ENCODE data around the gene TMBIM6.
"Not testable (repeated sequence)": the region's sequence is repeated elsewhere in the genome, so short reads cannot be mapped to it uniquely, and the experiment has no call there.

The TMBIM6 gene

DNA sequence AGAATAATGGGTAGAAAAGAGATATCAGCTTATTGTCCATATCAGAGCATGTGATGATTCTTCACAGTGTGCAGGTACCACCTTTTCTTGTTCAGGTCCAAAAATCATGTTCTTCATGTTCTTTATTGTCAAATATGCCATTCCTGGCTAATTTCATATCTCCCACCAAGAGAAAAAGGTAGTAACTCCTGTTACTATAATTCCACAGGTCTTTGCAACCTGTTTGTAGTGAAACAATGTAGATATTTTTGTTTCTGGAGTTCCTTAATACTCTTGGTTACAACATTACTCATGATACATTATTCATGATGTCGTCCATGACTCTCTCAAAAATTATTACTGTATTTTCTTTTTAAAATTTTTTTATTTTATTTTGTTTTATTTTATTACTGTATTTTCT, 11.3 kb upstream of the TMBIM6 start:
- DNase-seq, result no peak

GRCh38 chr12:49730568-49731101, 10.7 kb upstream of the TMBIM6 start:
- DNase-seq, result no peak

DNA sequence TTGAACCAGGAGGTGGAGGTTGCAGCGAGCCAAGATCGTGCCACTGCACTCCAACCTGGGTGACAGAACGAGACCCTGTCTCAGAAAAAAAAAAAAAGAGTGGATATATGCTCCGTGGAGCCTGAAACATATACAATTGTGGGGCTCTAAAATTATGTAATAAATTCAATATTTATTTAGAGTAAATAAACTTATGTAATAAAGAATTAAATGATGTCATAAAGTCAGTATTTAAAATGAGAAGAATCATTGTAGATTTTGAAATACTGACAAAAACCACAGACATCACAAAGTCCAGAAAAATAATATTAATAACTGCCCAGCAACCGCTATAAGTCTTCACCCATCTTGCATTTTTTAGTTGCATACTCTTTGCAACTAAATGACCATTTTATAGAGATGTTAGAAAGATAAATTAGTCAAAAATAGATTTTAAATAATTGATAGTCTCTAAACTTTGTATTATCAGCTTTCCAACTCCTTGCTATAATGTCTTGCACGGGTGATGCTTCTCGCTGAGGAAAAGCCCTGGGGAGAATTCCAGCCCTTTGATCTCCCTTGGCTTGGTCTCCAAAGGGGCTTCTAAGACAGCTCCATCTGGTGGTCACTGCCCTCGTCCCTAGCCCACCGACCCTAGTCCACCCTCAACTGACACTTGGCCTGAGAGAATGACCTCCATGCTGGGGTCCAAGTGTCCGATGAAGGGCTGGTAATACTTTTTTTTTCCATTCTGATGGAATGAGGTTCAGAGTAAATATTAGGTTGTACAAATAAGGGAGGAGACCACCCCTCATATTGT, 7.9 kb upstream of the TMBIM6 start:
- DNase-seq, result no peak

DNA sequence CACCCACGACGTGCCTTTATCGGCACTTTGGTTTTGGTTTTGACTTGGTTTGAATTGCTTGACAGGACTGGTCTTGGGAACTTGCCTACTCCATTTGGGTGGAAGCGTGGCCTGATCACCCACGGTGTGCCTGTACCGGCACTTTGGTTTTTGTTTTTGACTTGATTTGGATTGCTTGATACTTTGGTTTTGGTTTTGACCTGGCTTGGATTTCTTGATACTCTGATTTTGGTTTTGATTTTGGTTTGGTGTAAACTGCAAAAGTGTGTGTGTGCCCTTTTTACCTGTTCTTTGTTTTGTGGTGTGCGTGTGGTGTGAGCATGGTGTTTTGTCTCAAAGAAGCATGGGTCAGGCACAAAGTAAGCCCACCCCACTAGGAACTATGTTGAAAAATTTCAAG, 6.5 kb upstream of the TMBIM6 start:
- not testable (repeated sequence) for DNase-seq

DNA sequence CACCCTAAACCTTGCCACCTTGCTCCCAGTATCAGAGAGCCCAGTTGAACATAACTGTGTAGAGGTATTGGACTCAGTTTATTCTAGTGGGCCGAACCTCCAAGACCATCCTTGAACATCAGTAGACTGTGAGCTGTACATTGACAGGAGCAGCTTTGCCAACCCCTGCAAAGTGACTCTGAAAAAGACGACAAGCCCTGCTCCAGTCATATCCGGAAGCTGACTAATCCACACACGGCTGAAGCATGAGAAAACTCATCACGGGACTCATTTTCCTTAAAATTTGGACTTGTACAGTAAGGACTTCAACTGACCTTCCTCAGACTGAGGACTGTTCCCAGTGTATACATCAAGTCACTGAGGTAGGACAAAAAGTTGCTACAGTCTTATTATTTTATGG, 2.6 kb upstream of the TMBIM6 start:
- DNase-seq, result not testable (repeated sequence)

- not testable (repeated sequence) for DNase-seq
Observed at GRCh38 chr12:49740277-49740676, 1.1 kb upstream of the TMBIM6 start.

DNA sequence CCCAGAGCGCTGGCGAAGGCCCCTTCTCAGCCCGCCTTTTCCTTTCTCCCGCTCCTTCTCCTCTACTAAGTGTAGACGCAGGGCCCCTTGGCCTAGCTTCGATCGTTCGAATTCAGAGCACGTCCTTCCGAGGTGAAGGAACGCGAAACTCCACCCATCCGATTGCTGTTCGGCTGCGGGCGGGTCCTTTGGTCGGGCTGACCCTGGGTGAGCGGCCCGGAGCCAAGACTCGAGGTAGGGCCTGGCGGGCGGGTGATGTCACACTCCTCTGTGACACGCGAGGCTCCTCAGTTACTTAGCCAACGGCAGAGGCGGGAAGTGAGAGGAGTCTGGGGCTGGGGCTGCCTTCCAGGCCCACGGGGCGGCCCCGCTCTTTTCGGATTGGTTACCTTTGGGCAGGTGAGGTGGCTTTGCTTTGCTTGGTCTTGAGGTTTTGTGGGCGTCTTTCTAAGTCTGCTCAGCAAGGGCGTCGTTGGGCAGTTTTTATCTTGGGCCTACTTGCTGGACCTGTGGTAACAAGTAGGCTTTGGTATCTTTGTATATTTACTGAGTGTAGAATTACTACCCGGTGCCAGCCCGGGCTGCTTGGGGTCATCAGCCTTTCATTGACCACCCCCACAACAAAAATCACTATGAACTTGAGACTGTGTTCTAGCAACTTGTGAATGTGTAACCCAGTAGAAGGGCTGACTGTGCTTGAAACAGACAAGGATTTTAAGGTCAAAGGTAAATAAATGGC, 694 bp downstream of the TMBIM6 start:
- peak; percentile 62 for DNase-seq

- no peak for DNase-seq
Observed at GRCh38 chr12:49744363-49744885, 3.1 kb downstream of the TMBIM6 start.

- DNase-seq, result no peak
Observed at GRCh38 chr12:49748306-49748705, 6.9 kb downstream of the TMBIM6 start.

- DNase-seq, result no peak
Observed at GRCh38 chr12:49748800-49749199, 7.4 kb downstream of the TMBIM6 start.

DNA sequence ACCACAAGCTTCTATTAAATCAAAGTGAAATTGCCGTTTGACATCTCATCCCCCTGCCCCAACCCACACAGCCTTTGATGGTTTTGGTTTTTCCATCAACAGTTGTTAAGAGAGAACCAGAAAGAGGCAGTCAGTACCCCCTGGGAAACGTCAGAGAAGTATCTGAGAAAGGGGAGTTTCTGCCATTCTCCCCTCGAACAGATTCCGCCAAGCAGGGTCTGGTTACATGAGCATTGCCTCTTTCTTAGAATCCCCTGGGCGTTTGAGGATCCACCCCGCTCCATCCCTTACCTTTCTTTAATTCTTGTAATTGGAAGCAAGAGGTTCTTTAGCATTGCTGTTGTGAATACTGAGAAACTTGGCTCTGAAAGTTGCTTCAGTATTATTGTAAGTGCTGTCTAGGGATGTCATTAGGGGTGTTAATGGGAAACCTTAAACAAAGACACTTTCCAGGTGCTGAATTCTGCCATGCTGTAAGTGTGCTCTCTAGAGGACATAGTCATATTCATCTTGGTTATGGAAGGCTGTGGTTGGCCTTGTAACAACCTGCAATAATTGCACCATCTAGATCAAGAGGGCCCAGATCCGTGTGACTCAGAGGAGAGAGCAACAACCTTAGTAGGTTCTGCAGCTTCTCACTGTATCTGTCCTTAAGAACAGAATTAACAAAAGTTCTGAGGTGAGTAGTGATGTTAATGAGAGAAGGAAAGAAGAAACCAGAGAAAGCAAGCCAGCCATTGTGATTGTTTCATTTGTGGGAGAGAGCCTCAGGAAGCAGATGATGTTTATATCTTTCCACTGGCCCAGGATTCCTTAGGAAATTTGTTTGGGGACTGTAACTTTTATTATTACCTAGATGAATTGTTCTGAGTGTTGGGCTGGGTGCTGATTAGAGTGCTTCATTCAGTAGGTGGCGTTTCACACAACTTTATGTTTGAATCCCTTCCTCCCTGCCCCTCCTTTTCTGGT, 9.0 kb downstream of the TMBIM6 start:
- no peak for DNase-seq

- no peak for DNase-seq
Observed at GRCh38 chr12:49750996-49751393, 9.6 kb downstream of the TMBIM6 start.

DNA sequence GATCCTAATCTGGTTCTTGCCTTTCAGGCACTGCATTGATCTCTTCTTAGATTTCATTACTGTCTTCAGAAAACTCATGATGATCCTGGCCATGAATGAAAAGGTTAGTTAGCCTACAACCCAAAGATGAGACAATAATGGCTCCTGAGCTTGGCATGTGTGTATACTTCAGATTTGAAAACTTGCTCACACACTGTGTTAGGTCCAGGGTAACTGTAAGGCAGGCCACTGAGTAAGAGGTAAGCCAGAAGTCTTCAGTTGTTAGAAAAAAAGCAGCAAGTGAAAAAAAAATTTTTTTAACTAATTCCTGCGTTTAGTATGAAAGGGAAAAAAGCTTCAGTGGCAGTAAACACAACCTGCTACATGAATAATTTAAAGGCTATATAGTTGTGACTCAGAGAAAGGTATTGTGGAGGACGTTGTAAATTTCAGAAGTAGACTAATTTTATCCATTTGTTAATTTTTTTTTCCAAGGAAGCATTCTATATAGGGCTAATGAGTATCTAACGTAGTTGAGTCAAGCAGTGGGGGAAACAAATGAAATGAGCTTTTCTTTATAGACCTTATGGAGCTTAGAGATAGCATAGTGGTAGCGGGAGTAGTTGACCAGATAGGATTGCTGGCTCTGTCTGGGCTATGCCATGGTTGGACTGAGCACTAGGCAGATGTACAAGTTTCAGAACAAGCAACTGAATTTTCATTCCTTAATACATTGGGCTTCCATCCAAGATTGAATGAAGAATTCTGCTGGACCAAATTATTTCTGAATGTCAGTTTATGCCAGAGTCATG, 20.5 kb downstream of the TMBIM6 start:
- DNase-seq, result no peak

- no peak for DNase-seq
Observed at GRCh38 chr12:49762468-49762847, 21.1 kb downstream of the TMBIM6 start.

DNA sequence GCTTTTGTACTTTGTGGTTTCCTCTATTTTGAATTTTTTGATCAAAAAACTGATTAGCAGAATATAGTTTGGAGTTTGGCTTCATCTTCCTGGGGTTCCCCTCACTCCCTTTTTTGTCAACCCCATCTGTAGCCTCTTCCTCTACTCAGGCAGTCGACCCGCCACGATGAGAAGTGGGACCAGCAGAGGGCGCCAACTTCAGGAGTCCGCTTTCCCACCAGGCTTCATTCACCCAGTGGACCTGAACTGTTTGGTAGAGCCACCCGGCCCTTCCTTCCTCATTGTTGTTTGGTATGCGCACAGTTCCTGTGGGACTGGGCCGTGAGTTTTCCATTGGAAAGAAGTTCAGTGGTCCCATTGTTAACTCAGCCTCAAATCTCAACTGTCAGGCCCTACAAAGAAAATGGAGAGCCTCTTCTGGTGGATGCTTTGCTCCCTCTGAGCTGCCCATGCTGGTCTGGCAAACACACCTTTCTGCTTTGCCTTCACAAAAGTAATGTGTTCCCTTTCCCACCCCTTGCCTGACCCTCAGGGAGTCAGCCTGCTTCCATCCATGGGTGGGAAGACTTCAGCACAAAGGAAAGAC, 21.7 kb downstream of the TMBIM6 start:
- peak; percentile 10 for DNase-seq

GRCh38 chr12:49764126-49764525, 22.8 kb downstream of the TMBIM6 start:
- no peak for DNase-seq

GRCh38 chr12:49766115-49766455, 24.7 kb downstream of the TMBIM6 start:
- DNase-seq, result no peak

DNA sequence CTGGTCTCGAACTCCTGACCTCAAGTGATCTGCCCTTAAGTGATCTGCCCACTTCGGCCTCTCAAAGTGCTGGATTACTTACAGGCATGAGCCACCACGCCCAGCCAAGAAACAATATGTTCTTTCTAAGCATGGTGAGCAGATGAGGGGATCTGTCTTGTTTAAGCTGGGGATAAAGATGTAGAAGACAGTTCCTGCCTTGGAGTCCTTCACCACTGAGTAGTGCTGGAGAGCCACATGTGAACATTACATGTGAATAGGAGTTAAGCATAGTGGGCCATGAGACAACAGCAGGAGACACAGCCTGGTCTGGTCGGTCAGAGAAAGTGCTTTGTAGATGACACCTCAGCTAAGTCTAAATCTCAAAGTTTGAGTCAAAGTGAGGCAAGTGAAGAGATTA, 26.0 kb downstream of the TMBIM6 start:
- no peak for DNase-seq

GRCh38 chr12:49773102-49773501, 31.7 kb downstream of the TMBIM6 start:
- not testable (repeated sequence) for DNase-seq

DNA sequence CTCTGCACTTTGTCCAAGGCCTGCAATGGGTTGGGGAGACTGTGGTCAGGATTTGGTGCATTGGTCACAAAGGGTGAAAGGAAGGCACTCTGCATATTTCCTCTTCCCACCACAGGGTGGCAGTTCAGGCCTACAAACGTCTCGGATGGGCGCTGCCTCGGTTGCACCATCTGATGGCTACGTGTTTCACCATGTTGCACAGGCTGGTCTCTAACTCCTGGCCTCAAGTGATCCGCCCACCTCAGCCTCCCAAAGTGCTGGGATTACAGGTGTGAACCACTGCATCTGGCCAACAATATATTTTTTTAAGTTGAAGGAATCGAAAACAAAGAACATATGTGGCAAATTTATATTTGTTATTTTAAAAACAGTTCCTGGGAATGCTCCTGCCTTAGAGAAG, 35.1 kb downstream of the TMBIM6 start:
- peak; percentile 56 for DNase-seq

DNA sequence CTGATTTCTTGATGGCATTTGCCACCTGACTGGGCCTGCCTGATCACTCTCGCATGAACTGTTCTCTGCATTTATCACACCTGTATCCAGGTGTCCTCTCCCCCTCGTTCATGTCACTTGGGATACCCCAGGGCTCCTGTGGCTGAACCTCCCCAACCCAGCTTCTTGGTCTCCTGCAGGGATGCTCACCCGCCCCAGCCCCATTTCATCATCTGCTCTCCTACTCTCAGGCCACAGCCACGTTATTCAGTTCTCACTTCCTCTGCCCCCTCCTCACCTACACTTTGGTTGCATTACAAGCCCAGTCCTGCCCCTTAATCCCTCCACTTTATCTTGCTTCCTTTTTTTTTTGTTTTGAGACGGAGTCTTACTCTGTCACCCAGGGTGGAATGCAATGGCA, 35.5 kb downstream of the TMBIM6 start:
- no peak for DNase-seq

- DNase-seq, result no peak
Observed at GRCh38 chr12:49777341-49777740, 36.0 kb downstream of the TMBIM6 start.
